ENCODE data around the gene NTMT1.

DNA sequence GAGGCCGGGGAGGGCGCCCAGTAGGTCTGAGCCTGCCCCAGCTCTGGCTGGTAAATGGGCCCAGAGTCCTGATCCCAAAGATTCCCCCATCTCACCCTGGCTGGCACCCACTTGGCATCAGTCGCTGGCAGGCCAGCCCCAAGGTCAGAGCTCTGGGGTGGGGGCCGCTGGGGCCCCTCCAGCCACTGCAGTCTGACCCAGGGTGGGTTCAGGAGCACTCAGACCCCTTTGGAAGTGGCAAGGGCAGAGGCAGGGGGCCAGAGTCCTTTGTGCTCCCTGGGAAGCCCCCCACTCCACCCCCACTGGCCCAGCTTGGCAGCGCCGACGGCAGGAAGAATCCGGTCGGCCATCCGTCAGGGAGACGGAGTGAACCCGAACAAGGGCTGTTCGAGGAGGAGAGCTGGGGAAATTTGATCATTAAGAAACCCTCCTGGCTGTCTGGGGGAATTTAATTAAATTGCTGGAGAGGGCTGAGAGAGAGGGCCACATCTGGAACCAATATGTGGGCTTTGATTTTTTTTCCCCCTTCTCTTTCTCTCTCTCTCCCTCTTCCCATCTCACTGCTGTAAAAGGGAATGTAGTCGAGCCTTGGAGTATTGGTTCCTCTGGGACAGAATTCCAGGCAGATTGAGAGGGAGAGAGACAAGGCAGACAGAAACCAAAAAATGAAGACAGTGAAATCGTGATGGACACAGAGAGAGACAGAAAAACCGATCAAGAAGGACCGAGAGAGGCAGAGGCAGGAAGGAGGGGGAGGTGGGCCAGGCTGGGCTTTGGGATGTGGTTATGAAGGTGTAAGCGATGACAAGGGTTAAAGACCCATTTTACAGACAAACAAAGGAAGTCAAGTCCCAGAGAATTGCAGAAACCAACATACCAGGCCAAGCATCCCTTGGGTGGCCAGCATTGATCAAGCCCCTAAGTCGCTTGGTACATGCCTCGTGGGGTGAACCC, 24.0 kb downstream of the NTMT1 start:
- TF ChIP-seq CTCF (IDR thresholded peaks at IDR 0.05) (no peak), POLR2A (IDR thresholded peaks at IDR 0.05) (no peak)

All from ovary (tissue), 3 donors.